Omental fat pad (tissue), 4 donors: ENCODE data around the gene NEBL. TPM values are rescaled to one million over a fixed set of nuclear protein-coding genes. Genes with fewer than 3 reads are reported as not detected.

Source experiments
- ATAC-seq: fragments of 150-250 bp; one replicate; pipeline ENCODE4 v1.9.1; 2016; ENCODE audit warnings: mild to moderate bottlenecking, moderate library complexity; ENCODE audit not compliant: low FRiP score
- DNase-seq: peaks from one replicate; pipeline ENCODE4 v3.0.0-alpha.2; 2019; ENCODE audit warnings: low spot score
- CTCF ChIP-seq, 3 donors: fragments of 450-650 bp; IDR thresholded peaks; one replicate each; pipeline ENCODE4 v1.5.1; 2016 to 2017; ENCODE audit warnings: antibody characterized with exemption in 3 of 3, mild to moderate bottlenecking in 3 of 3, moderate library complexity in 2 of 3
- total RNA-seq, 4 donors: library from RNA; depleted of rRNA; stranded (reverse); fragments of >200 nt; gene quantifications; one replicate each; pipeline ENCODE4 v1.1.0, GENCODE V29; 2016

The NEBL gene
- total RNA-seq, 4 donors from 2014 or later: 6.4 to 20.5 (median 12.7) TPM

DNA sequence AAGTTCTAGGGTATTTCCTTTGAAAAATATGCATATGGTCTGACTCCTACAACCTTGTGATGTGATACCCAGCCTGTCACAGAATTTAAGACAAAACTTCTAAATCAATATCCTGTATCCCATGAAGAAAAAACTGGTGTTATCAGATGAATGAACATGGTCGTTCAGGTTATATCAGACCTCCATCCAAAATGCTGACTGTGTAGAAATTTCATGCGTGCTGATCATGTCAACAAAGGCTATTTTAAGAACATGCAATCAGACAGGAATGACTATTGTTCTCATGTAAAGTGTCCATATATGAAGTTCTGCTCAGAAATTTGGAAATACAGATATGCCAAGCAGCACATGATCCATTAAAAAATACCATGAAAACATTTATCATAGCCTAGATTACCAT, 62.3 kb downstream of the NEBL start:
- TF ChIP-seq CTCF (IDR thresholded peaks at IDR 0.05): no peak
- no peak for DNase-seq
- no peak for ATAC-seq

DNA sequence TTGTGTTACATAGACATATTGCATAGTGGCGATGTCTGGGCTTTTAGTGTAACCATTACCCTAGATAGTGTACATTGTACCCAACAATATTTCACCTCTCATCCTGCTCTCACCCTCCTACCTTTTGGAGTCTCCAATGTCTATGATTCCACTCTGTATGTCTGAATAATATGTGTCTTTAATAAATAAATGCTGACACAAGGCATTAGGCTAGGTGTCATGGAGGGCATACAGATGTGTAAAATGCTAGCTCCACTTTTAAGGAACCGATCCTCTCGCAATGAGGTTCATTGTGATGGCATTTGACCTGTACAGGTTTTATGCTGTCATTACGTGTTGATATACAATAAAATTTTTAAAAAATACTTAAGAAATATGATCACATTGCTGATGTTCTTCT, 74.3 kb downstream of the NEBL start:
- TF ChIP-seq CTCF (IDR thresholded peaks at IDR 0.05): no peak
- ATAC-seq: no peak

GRCh38 chr10:20817646-20818045, 79.5 kb downstream of the NEBL start:
- DNase-seq (no peak), ATAC-seq (no peak)
- no peak for TF ChIP-seq CTCF (IDR thresholded peaks at IDR 0.05)

More for the DNA sequence above, 74.3 kb downstream of the NEBL start:
- DNase-seq: no peak

DNA sequence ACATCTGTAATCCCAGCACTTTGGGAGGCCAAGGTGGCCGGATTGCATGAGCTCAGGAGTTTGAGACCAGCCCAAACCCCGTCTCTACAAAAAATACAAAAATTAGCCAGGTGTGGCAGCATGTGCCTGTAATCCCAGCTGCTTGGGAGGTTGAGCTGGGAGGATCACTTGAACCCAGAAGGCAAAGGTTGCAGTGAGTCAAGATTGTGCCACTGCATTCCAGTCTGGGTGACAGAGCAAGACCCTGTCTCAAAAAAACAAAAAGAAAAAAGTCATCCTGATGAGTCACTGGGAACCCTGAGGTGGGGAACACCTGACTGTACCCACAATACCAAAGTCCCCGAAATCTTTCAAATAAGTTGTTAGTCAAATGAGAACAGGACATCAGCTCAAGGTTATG, 80.0 kb downstream of the NEBL start:
- no peak for TF ChIP-seq CTCF (IDR thresholded peaks at IDR 0.05)
- DNase-seq: no peak
- no peak for ATAC-seq

GRCh38 chr10:20814116-20814515, 83.0 kb downstream of the NEBL start:
- DNase-seq (no peak), ATAC-seq (no peak)
- no peak for TF ChIP-seq CTCF (IDR thresholded peaks at IDR 0.05)

GRCh38 chr10:20811131-20811530, 86.0 kb downstream of the NEBL start:
- ATAC-seq: no peak
- DNase-seq: no peak
- no peak for TF ChIP-seq CTCF (IDR thresholded peaks at IDR 0.05)

GRCh38 chr10:20809631-20810030, 87.5 kb downstream of the NEBL start:
- no peak for DNase-seq
- ATAC-seq: no peak
- no peak for TF ChIP-seq CTCF (IDR thresholded peaks at IDR 0.05)
